Muscle layer of colon (tissue), 2 donors: Measurements from ENCODE around the gene ZNF232.
"Not testable (repeated sequence)": the region's sequence is repeated elsewhere in the genome, so short reads cannot be mapped to it uniquely, and the experiment has no call there.

Experiments used
- H3K27ac ChIP-seq: one replicate; pipeline ENCODE4 v1.7.0; 2013; ENCODE audit warnings: low read depth, mild to moderate bottlenecking, low read length, moderate library complexity
- H3K27me3 ChIP-seq, 2 donors: one replicate each; pipeline ENCODE4 v1.7.0; 2013; ENCODE audit warnings: low read length in 2 of 2, mild to moderate bottlenecking in 2 of 2; ENCODE audit not compliant: insufficient read depth in 2 of 2, control insufficient read depth in 1 of 2
- H3K36me3 ChIP-seq: one replicate; pipeline ENCODE4 v1.7.0; 2013; ENCODE audit warnings: mild to moderate bottlenecking, low read length; ENCODE audit not compliant: insufficient read depth
- H3K4me1 ChIP-seq: one replicate; pipeline ENCODE4 v1.7.0; 2013; ENCODE audit warnings: mild to moderate bottlenecking, low read length; ENCODE audit not compliant: insufficient read depth
- H3K4me3 ChIP-seq, 2 donors: one replicate each; pipeline ENCODE4 v1.7.0; 2013; ENCODE audit warnings: low read length in 2 of 2, low read depth in 1 of 2, mild to moderate bottlenecking in 1 of 2, moderate library complexity in 1 of 2
- H3K9ac ChIP-seq: one replicate; pipeline ENCODE4 v1.7.0; 2013; ENCODE audit warnings: low read length
- H3K9me3 ChIP-seq: one replicate; pipeline ENCODE4 v1.7.0; 2013; ENCODE audit warnings: mild to moderate bottlenecking, low read length
- donor health status: abdominal sarcoma.
- donor health status: Adenocarcinoma of cecum.

ZNF232 gene

DNA sequence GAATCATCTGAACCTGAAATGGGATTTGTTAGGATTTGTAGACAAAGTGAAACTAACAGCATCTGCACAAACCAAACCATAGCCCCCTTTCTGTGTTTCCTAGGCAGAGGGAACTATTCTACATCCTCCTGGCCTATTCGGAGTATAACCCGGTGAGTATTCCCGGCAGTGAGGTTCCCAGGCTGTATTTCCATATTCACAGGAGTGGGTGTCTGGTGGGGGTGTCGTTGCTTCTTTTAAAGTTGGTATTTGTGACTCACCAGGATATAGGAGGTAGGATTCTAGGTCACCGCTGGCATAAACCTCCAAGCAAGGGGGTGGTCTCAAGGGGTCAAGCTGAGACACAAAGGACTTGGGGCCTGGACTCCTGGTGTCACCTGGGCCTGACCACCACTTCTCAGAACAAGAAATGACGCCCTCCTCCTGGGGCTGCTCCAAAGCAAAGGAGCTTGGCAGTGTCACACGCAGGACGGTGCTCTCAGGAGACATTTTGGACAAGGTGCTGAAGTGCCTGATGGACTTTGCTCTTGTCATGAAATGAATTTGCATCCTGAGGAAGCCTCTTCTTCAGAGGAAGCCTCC, 23.5 kb upstream of the ZNF232 start:
- H3K4me1 ChIP-seq, H3K9me3 ChIP-seq, H3K36me3 ChIP-seq, H3K4me3 ChIP-seq, H3K27ac ChIP-seq, H3K9ac ChIP-seq, H3K27me3 ChIP-seq: not testable (repeated sequence)

DNA sequence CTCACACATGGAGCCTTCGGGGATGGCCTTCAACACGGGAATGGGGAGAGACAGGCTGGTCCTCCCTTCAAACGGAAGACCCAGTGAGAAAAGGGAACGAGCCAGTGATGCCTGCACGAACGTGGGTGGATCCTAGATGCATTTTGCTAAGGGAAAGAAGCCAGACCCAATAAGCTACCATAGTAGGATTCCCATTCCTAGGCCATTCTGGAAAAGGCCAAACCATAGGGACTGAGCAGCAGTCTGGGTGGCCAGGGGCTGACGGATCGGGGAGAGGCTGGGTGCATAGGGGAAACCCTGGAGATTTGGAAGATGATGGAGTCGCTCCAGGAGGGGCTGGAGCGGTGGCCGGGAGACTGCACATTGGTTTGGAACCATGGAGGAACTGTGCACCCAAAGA, 22.9 kb upstream of the ZNF232 start:
- not testable (repeated sequence) for H3K27me3 ChIP-seq, H3K36me3 ChIP-seq, H3K9ac ChIP-seq, H3K27ac ChIP-seq, H3K9me3 ChIP-seq, H3K4me3 ChIP-seq, H3K4me1 ChIP-seq

DNA sequence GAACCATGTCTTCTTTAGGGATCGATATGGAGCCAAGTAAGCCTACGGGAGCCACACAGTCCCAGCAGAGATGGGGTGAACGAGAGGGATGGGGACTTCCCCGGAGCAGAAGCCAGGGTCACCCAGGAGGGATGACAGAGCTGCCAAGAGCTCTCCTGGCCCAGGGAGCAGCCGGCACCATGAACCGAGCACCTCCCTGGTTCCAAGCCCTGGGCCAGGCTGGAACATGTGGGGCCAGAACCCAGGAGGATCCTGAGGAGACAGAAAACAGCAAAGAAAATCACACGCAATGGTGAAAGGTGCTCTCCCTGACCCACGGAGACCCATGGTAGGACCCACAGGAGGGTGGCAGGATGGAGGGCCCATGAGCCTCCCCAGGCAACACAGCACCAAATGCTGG, 22.3 kb upstream of the ZNF232 start:
- not testable (repeated sequence) for H3K4me3 ChIP-seq, H3K36me3 ChIP-seq, H3K9ac ChIP-seq, H3K27me3 ChIP-seq, H3K4me1 ChIP-seq, H3K9me3 ChIP-seq, H3K27ac ChIP-seq

DNA sequence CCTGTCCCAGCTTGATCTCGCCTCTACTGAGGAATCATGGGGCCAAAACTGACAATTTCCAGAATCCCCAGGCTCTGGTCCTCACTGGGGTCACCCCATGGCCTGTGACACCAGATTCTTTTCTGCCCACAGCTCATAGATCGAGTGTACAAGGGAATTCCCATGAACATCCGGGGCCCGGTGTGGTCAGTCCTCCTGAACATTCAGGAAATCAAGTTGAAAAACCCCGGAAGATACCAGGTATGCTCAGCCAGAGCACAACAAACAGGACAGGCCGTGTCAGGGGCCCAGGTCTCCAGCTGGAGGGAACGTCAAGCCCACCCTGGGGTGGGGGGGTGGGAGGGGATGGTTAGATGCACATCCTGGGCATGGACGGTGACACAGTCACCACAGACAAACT, 21.6 kb upstream of the ZNF232 start:
- Histone ChIP-seq H3K9me3 (no peaks in the 10 kb centered on the region), H3K27me3 (no peaks in the 10 kb centered on the region), H3K27ac (no peak overlapping the region), H3K9ac (no peak overlapping the region), H3K4me1 (no peaks in the 10 kb centered on the region), H3K36me3 (no peaks in the 10 kb centered on the region), H3K4me3 (no peak overlapping the region)

DNA sequence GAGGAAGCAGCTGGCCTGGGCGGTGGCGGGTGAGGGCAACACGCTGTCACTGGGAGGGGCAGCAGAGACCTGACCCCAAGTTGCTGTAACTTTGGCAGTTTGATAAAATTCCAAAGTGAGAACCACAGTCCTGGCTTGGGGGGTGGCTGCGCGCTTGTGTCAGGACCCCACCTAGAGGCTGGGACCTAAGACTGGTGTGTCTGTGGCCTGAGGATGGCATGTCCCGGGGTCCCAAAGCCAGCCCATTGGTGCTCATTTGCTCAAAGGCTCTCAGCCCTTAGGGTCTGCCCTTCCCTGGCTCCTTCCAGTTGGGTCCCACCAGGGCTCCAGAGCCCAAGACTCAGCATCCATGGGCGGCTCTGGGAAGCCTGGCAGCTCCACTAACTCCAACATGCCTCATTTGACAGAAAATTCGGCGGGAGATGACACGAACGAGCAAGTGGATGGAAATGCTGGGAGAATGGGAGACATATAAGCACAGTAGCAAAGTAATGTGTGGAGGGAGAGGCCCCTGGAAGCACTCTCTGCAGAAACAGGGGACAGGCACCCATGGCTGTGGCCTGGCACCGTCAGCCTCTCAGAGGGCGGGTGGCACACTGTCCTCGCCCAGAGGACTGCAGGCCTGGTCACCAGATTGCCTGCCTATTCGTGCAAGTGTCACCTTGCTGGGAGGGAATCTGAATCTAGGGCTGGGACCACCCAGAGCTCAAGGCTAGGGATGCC, 21.0 kb upstream of the ZNF232 start:
- H3K9ac ChIP-seq, H3K4me1 ChIP-seq, H3K36me3 ChIP-seq, H3K9me3 ChIP-seq, H3K4me3 ChIP-seq, H3K27me3 ChIP-seq, H3K27ac ChIP-seq: not testable (repeated sequence)

DNA sequence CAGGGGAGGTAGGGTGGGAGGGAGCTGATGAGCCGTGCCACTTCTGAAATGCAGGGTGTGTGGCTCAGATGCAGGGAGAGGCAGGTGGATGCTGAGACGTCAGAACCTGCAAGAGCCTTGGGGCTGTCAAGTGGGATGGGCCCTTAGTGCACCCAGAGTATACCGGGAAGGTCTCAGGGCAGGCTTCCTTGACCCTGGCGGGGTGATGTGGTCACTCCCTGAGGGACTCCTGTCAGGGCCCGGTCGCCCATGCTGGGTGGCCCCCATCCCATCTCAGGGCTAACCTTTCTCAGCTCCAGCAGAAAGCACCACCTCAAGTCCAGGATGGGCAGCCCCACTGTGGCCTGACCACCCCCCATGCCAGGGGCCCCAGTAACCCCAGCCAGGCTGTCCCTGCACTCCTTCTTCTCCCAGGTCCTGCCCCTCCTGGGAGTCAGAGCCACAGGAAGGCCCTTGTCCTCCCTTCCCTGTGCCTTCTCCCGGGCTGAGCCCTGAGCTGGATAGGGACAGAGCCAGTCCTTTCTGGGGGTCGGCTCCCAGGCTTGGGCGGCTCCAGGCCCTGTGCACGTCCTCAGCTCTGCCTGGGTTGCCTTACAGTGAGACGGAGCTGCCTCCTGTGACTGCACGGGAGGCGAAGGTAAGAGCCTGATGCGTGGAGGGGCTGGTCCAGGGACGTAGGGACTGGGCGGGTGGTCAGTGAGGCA, 20.3 kb upstream of the ZNF232 start:
- not testable (repeated sequence) for H3K36me3 ChIP-seq, H3K4me3 ChIP-seq, H3K27me3 ChIP-seq, H3K9ac ChIP-seq, H3K9me3 ChIP-seq, H3K4me1 ChIP-seq, H3K27ac ChIP-seq

DNA sequence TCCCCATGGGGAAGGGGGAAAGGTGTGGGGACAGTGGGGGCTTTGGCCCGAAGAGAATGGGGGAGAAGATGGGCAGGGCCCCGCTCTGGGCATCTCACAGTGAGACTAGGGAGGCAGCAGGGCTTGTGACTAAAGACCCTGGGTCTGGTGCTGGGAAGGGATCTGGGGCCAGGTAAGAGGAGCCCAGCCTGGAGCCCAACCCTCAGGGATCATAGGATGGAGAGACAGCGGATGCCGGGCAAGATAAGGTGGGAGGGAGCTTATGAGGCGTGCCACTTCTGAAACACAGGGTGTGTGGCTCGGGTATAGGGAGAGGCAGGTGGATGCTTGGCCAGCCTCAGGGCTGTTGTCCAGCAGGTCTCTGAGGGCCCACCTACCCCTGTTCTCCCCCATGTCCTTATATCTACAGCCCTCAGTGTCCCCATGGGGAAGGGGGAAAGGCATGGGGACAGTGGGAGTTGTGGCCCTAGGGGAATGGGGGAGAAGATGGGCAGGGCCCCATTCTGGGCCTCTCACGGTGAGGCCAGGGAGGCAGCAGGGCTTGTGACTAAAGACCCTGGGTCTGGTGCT, 19.6 kb upstream of the ZNF232 start:
- Histone ChIP-seq H3K4me1 (no peaks in the 10 kb centered on the region), H3K9ac (no peak overlapping the region), H3K36me3 (no peaks in the 10 kb centered on the region), H3K27me3 (no peaks in the 10 kb centered on the region), H3K27ac (no peak overlapping the region), H3K9me3 (no peaks in the 10 kb centered on the region), H3K4me3 (no peak overlapping the region)

DNA sequence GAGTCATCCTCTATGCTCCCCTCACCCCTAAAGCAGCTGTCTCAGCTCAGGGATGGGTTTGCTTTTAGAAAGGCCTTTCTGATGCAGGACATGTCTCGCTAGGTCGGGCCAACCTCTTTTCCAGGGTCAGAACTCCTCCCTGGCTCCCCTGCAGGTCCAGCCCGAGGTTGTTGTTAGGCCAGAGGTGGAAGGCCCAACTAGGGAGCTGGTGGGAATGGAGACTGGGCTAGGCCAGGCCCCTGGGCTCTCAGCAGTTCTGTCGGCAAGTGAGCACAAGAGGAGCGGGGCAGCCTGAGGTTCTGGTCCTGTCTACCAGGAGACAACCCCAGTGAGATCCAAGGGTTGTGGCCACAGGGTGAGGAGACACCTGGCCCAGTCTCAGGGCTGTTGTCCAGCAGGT, 19.0 kb upstream of the ZNF232 start:
- not testable (repeated sequence) for H3K4me1 ChIP-seq, H3K27me3 ChIP-seq, H3K36me3 ChIP-seq, H3K9me3 ChIP-seq, H3K9ac ChIP-seq, H3K4me3 ChIP-seq, H3K27ac ChIP-seq

DNA sequence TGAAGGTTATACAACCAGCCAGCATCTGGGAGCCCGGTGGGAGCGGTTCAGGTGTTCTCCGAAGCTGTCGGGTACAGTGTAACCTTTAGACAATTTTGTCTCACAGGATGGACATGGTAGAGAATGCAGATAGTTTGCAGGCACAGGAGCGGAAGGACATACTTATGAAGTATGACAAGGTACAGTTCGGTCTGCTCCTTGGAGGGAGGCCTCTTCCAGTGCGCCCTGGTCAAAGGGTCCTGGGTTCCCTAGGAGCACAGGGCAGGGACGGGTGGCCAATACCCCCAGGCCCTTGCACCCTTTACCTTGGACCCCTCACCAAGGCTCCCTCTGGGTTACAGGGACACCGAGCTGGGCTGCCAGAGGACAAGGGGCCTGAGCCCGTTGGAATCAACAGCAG, 18.6 kb upstream of the ZNF232 start:
- not testable (repeated sequence) for H3K9ac ChIP-seq, H3K27me3 ChIP-seq, H3K9me3 ChIP-seq, H3K4me1 ChIP-seq, H3K27ac ChIP-seq, H3K4me3 ChIP-seq, H3K36me3 ChIP-seq

DNA sequence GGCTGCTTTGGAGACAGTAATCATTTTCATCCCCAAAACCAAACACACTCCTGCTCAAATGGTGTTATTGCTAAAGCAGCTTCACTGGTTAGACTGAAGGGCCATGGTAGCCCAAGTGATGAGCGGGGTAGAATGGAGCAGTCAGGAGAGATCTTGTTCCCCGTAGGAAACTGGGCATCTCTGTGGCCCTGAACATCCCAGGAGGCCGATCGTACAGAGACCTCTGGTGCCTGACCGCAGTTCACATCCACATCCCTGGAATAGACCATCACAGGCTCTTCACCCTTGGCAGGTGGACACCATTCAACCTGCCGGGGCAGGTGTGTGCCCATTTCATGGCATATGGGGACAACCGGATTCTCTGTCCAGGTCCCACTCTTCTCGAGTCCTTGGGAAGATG, 18.1 kb upstream of the ZNF232 start:
- H3K9me3 ChIP-seq, H3K4me3 ChIP-seq, H3K9ac ChIP-seq, H3K36me3 ChIP-seq, H3K4me1 ChIP-seq, H3K27me3 ChIP-seq, H3K27ac ChIP-seq: not testable (repeated sequence)

DNA sequence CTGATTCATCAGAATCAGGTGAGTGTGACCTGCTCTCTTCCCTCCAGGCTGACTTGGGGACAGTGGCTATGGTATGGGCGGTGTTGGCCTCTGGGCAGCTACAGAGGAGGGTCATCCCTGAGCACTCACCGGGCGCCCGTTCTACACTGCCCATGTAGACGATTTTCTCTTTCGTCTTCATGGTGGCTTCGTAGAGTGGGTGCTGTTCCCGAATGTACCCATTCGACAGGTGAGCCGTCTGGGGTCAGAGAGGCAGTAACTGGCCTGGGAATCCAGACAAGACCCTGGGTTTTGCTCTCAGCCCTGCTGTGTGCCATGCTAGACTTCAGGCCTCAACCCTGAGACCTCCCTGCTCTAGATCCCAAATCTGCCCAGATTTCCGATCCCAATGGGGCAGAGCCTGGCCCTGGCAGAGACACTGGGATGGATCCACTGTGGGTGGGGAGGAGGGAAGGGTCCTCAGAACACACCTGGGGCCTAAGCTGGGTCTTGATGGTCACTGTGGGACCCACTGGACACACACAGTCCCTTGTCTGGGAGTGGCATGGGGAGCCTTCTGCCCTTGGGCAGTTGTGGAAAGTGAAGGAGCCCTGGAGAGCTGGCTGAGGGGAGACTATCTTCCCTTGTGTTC, 17.3 kb upstream of the ZNF232 start:
- Histone ChIP-seq H3K36me3 (no peaks in the 10 kb centered on the region), H3K27me3 (no peaks in the 10 kb centered on the region), H3K9ac (no peak overlapping the region), H3K4me3 (no peak overlapping the region), H3K4me1 (no peaks in the 10 kb centered on the region), H3K27ac (no peak overlapping the region), H3K9me3 (no peaks in the 10 kb centered on the region)
